Right renal pelvis (tissue), 4 donors: ENCODE results near the gene CD300LG. TPM values are rescaled to one million over a fixed set of nuclear protein-coding genes. Genes with fewer than 3 reads are reported as not detected.
"Not testable (repeated sequence)": the region's sequence is repeated elsewhere in the genome, so short reads cannot be mapped to it uniquely, and the experiment has no call there.

Experiments
- DNase-seq, 4 donors: peaks; one replicate each; pipeline ENCODE4 v3.0.0-alpha.2; 2013; ENCODE audit warnings: low read depth in 4 of 4, low spot score in 3 of 4, missing footprints in 1 of 4
- polyA plus RNA-seq, 4 donors: library from polyadenylated mRNA; unstranded; fragments of 120-200 nt; gene quantifications; one replicate each; pipeline ENCODE4 v1.2.1, GENCODE V29; 2013; ENCODE audit not compliant: insufficient read length in 4 of 4

Gene CD300LG
- polyA plus RNA-seq, 4 donors: 0.98 to 1.5 (median 0.99) TPM

- no peak for DNase-seq
These were observed 2.1 kb downstream of the CD300LG start for GRCh38 chr17:43849116-43849515.

- no peak for DNase-seq
These were observed 5.6 kb downstream of the CD300LG start for GRCh38 chr17:43852571-43852970.

GRCh38 chr17:43853546-43853945 lies 6.6 kb downstream of the CD300LG start:
- no peak for DNase-seq

GRCh38 chr17:43854498-43854897 lies 7.5 kb downstream of the CD300LG start:
- no peak for DNase-seq

GRCh38 chr17:43855061-43855460 lies 8.1 kb downstream of the CD300LG start:
- no peak for DNase-seq

GRCh38 chr17:43856141-43856540 lies 9.2 kb downstream of the CD300LG start:
- no peak for DNase-seq

- no peak for DNase-seq
These were observed 10.2 kb downstream of the CD300LG start for GRCh38 chr17:43857141-43857540.

GRCh38 chr17:43857957-43858600 lies 11.1 kb downstream of the CD300LG start:
- DNase-seq: no peak

- no peak for DNase-seq
These were observed 13.2 kb downstream of the CD300LG start for GRCh38 chr17:43860077-43860725.

- no peak for DNase-seq
These were observed 14.1 kb downstream of the CD300LG start for GRCh38 chr17:43860927-43861622.

GRCh38 chr17:43861960-43862359 lies 15.0 kb downstream of the CD300LG start:
- DNase-seq: no peak

- no peak for DNase-seq
These were observed 17.4 kb downstream of the CD300LG start for GRCh38 chr17:43864161-43864984.

- DNase-seq: no peak
These were observed 21.4 kb downstream of the CD300LG start for GRCh38 chr17:43868226-43868994.

GRCh38 chr17:43869031-43869430 lies 22.1 kb downstream of the CD300LG start:
- not testable (repeated sequence) for DNase-seq

- no peak for DNase-seq
These were observed 25.1 kb downstream of the CD300LG start for GRCh38 chr17:43871946-43872690.

GRCh38 chr17:43873091-43873490 lies 26.1 kb downstream of the CD300LG start:
- DNase-seq: no peak

GRCh38 chr17:43873815-43874214 lies 26.8 kb downstream of the CD300LG start:
- no peak for DNase-seq

GRCh38 chr17:43874293-43874692 lies 27.3 kb downstream of the CD300LG start:
- no peak for DNase-seq

- DNase-seq: no peak
These were observed 28.6 kb downstream of the CD300LG start for GRCh38 chr17:43875476-43876147.
